Measurements from ENCODE around the gene FAM8A1. TPM values are rescaled to one million over a fixed set of nuclear protein-coding genes. Genes with fewer than 3 reads are reported as not detected.

Gene FAM8A1, protein sequence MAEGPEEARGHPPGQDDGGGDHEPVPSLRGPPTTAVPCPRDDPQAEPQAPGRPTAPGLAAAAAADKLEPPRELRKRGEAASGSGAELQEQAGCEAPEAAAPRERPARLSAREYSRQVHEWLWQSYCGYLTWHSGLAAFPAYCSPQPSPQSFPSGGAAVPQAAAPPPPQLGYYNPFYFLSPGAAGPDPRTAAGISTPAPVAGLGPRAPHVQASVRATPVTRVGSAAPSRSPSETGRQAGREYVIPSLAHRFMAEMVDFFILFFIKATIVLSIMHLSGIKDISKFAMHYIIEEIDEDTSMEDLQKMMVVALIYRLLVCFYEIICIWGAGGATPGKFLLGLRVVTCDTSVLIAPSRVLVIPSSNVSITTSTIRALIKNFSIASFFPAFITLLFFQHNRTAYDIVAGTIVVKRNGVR
- total RNA-seq (10 to 100 TPM; 21.9 to 38.4 TPM), polyA plus RNA-seq (10 to 100 TPM; 12.1 to 14.2 TPM)
- long read RNA-seq, donor 1, full-length matches to known transcripts, result 15 of 15 reads
- long read RNA-seq, donor 1, partial matches to known transcripts, result 0 of 15 reads
- long read RNA-seq, donor 1, other reads (novel, unspliced or antisense), result 0 of 15 reads
- long read RNA-seq, donor 2, full-length matches to known transcripts, result 2 of 21 reads
- long read RNA-seq, donor 2, partial matches to known transcripts, result 19 of 21 reads
- long read RNA-seq, donor 2, other reads (novel, unspliced or antisense), result 0 of 21 reads
- long read RNA-seq, donor 3, full-length matches to known transcripts, result 5 of 23 reads
- long read RNA-seq, donor 3, partial matches to known transcripts, result 18 of 23 reads
- long read RNA-seq, donor 3, other reads (novel, unspliced or antisense), result 0 of 23 reads
- long read RNA-seq, donor 4, full-length matches to known transcripts, result 4 of 4 reads
- long read RNA-seq, donor 4, partial matches to known transcripts, result 0 of 4 reads
- long read RNA-seq, donor 4, other reads (novel, unspliced or antisense), result 0 of 4 reads
- long read RNA-seq, donor 5, full-length matches to known transcripts, result 19 of 25 reads
- long read RNA-seq, donor 5, partial matches to known transcripts, result 6 of 25 reads
- long read RNA-seq, donor 5, other reads (novel, unspliced or antisense), result 0 of 25 reads

DNA sequence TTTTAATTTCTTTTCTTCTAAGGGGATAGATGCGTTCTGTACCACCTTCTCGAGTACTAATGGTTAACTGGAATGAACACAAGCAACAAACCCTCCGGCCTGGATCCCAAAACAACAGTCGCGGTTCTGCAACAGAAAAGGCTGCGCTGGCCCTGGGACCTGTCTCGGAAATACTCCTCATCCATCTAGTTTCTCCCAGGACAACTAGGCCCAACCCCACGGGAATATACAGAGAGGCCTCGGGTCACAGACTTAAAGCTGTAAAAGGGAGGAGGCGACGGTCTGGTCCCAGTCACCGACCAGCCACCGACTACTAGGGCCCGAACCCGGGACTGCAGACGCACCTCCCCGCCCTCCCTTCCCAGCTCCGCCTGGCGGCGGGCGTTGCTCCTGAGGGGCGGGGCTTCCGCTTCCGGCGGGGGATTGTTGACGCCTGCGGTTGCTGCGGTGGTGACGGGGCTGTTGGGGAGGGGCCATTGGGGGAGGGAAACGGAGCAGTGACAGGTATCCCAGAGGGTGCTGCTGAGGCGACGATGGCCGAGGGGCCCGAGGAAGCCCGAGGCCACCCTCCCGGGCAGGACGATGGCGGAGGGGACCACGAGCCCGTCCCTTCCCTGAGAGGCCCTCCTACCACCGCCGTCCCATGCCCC lies at the start of gene FAM8A1:
TSS of gene FAM8A1 (plus strand) at position 426 of the 650 bp plus-strand sequence. CDS start at position 534, 108 bp downstream.
- TF ChIP-seq CTCF (IDR thresholded peaks at IDR 0.05; ENCODE audit: control extremely low read depth, extremely low read depth), result peak; percentile 25
- H3K9ac ChIP-seq (ENCODE audit: insufficient read depth in 1 of 2, low read length in 2 of 2), result peak within 1 kb of the TSS; percentile 87 to 94
- no peaks in the 10 kb centered on the region for H3K9me3 ChIP-seq (ENCODE audit: control insufficient read depth in 4 of 4, insufficient read depth in 3 of 4, low read length in 3 of 4)
- H3K27ac ChIP-seq (ENCODE audit: low read depth in 1 of 2, low read length in 1 of 2), result peak within 1 kb of the TSS; percentile 98 to 99
- no peaks in the 10 kb centered on the region for H3K27me3 ChIP-seq (ENCODE audit: control insufficient read depth in 3 of 3, insufficient read depth in 3 of 3, low read length in 2 of 3)
- H3K36me3 ChIP-seq (ENCODE audit: control insufficient read depth in 4 of 4, insufficient read depth in 4 of 4, low read length in 4 of 4), result peaks cover 1 to 22% (median 10%) of the 10 kb centered on the region in 4 donors
- peak within 1 kb of the TSS; percentile 95 for H3K4me3 ChIP-seq
- ATAC-seq (ENCODE audit: insufficient read depth, low FRiP score), result peak; percentile 97
- peak; percentile 94 to 97 (median 96) for DNase-seq
- WGBS, 2 donors, result 7 to 10% methylated on average over 38 to 42 of the region's 42 CpGs
- peaks cover 3 to 11% (median 5%) of the 10 kb centered on the region in 5 donors for H3K4me1 ChIP-seq (ENCODE audit: control insufficient read depth in 5 of 5, insufficient read depth in 5 of 5, low read length in 5 of 5)

- WGBS, 2 donors, result 89 to 93% methylated on average over 9 of the region's 9 CpGs
Measured at GRCh38 chr6:17551383-17551958, 48.6 kb upstream of the FAM8A1 start.

More at GRCh38 chr6:17551383-17551958, 48.6 kb upstream of the FAM8A1 start:
- Histone ChIP-seq H3K4me1 (ENCODE audit: control insufficient read depth in 5 of 5, insufficient read depth in 5 of 5, low read length in 5 of 5) (no peaks in the 10 kb centered on the region), H3K27me3 (ENCODE audit: control insufficient read depth in 3 of 3, insufficient read depth in 3 of 3, low read length in 2 of 3) (no peaks in the 10 kb centered on the region), H3K9ac (ENCODE audit: insufficient read depth in 1 of 2, low read length in 2 of 2) (no peak overlapping the region), H3K36me3 (ENCODE audit: control insufficient read depth in 4 of 4, insufficient read depth in 4 of 4, low read length in 4 of 4) (no peaks in the 10 kb centered on the region), H3K4me3 (no peak overlapping the region), H3K9me3 (ENCODE audit: control insufficient read depth in 4 of 4, insufficient read depth in 3 of 4, low read length in 3 of 4) (no peaks in the 10 kb centered on the region), H3K27ac (ENCODE audit: low read depth in 1 of 2, low read length in 1 of 2) (no peak overlapping the region)
- DNase-seq (no peak), ATAC-seq (ENCODE audit: insufficient read depth, low FRiP score) (no peak)
- TF ChIP-seq CTCF (IDR thresholded peaks at IDR 0.05; ENCODE audit: control extremely low read depth, extremely low read depth), result no peak
